ENCODE measurements around the gene ERBB4. TPM values are rescaled to one million over a fixed set of nuclear protein-coding genes. Genes with fewer than 3 reads are reported as not detected.

Gene ERBB4
- total RNA-seq, 2 experiments from 2014 or later: not detected

GRCh38 chr2:211512806-211513205 is 1025.8 kb downstream of the ERBB4 start:
- intact Hi-C loops (cut with micrococcal nuclease; ENCODE audit: unreplicated experiment): no loop called here
- POLR2A ChIA-PET: no interaction called here
- Histone ChIP-seq H3K27ac (ENCODE audit: low read depth, low read length, poor library complexity, severe bottlenecking) (no peak overlapping the region), H3K4me1 (ENCODE audit: insufficient read depth, low read length, poor library complexity, severe bottlenecking) (no peaks in the 10 kb centered on the region), H3K9me2 (ENCODE audit: insufficient read depth, low read length) (no peaks in the 10 kb centered on the region), H3K79me2 (ENCODE audit: insufficient read depth, low read depth, low read length) (no peaks in the 10 kb centered on the region), H4K20me1 (ENCODE audit: insufficient read depth, low read length) (no peaks in the 10 kb centered on the region), H2AFZ (ENCODE audit: low read length) (no peak overlapping the region), H3K4me2 (ENCODE audit: low read length) (no peak overlapping the region), H3K36me3 (ENCODE audit: insufficient read depth, low read length) (no peaks in the 10 kb centered on the region), H3K4me3 (ENCODE audit: low read depth, low read length, poor library complexity, severe bottlenecking) (no peak overlapping the region), H3K9me3 (ENCODE audit: low read length) (no peaks in the 10 kb centered on the region)
- DNase-seq (ENCODE audit: low spot score): no peak
- CTCF ChIA-PET (ENCODE audit: unreplicated experiment): no interaction called here
- no TSS peak for BruUV-seq (replicated peaks)
- TF ChIP-seq EZH2phosphoT487 (IDR thresholded peaks at IDR 0.05; ENCODE audit: borderline replicate concordance, low read depth, low read length) (no peak), CTCF (conservative IDR thresholded peaks at IDR 0.05; ENCODE audit: low read length) (no peak)

GRCh38 chr2:211503856-211504255 is 1034.7 kb downstream of the ERBB4 start:
- Histone ChIP-seq H3K9me2 (ENCODE audit: insufficient read depth, low read length) (no peaks in the 10 kb centered on the region), H3K4me1 (ENCODE audit: insufficient read depth, low read length, poor library complexity, severe bottlenecking) (no peaks in the 10 kb centered on the region), H3K36me3 (ENCODE audit: insufficient read depth, low read length) (no peaks in the 10 kb centered on the region), H3K27ac (ENCODE audit: low read depth, low read length, poor library complexity, severe bottlenecking) (no peak overlapping the region), H3K4me3 (ENCODE audit: low read depth, low read length, poor library complexity, severe bottlenecking) (no peak overlapping the region), H3K4me2 (ENCODE audit: low read length) (no peak overlapping the region), H3K79me2 (ENCODE audit: insufficient read depth, low read depth, low read length) (no peaks in the 10 kb centered on the region), H4K20me1 (ENCODE audit: insufficient read depth, low read length) (no peaks in the 10 kb centered on the region), H3K9me3 (ENCODE audit: low read length) (no peaks in the 10 kb centered on the region), H2AFZ (ENCODE audit: low read length) (peak overlapping the region; percentile 66; the same call in 1 of the 2 replicates)
- BruUV-seq (replicated peaks): no TSS peak
- peak; percentile 18 for DNase-seq (ENCODE audit: low spot score)
- intact Hi-C loops (cut with micrococcal nuclease; ENCODE audit: unreplicated experiment): no loop called here
- ChIA-PET CTCF (ENCODE audit: unreplicated experiment) (no interaction called here), POLR2A (no interaction called here)
- TF ChIP-seq CTCF (conservative IDR thresholded peaks at IDR 0.05; ENCODE audit: low read length) (peak; percentile 83), EZH2phosphoT487 (IDR thresholded peaks at IDR 0.05; ENCODE audit: borderline replicate concordance, low read depth, low read length) (no peak)

GRCh38 chr2:211503198-211503597 is 1035.4 kb downstream of the ERBB4 start:
- H4K20me1 ChIP-seq (ENCODE audit: insufficient read depth, low read length): no peaks in the 10 kb centered on the region
- peak overlapping the region; percentile 66; the same call in 1 of the 2 replicates for H2AFZ ChIP-seq (ENCODE audit: low read length)
- H3K4me2 ChIP-seq (ENCODE audit: low read length): no peak overlapping the region
- DNase-seq (ENCODE audit: low spot score): no peak
- no peak overlapping the region for H3K4me3 ChIP-seq (ENCODE audit: low read depth, low read length, poor library complexity, severe bottlenecking)
- no TSS peak for BruUV-seq (replicated peaks)
- ChIA-PET POLR2A (interaction anchor here (1.4 kb wide), 1 partner anchor 14 kb away, joined by 4 read pairs; no protein-coding TSS in a partner anchor), CTCF (ENCODE audit: unreplicated experiment) (no interaction called here)
- TF ChIP-seq EZH2phosphoT487 (IDR thresholded peaks at IDR 0.05; ENCODE audit: borderline replicate concordance, low read depth, low read length): no peak
- TF ChIP-seq CTCF (conservative IDR thresholded peaks at IDR 0.05; ENCODE audit: low read length): no peak
- H3K79me2 ChIP-seq (ENCODE audit: insufficient read depth, low read depth, low read length): no peaks in the 10 kb centered on the region
- no peaks in the 10 kb centered on the region for H3K36me3 ChIP-seq (ENCODE audit: insufficient read depth, low read length)
- intact Hi-C loops (cut with micrococcal nuclease; ENCODE audit: unreplicated experiment): no loop called here
- H3K9me3 ChIP-seq (ENCODE audit: low read length): no peaks in the 10 kb centered on the region
- H3K27ac ChIP-seq (ENCODE audit: low read depth, low read length, poor library complexity, severe bottlenecking): no peak overlapping the region
- no peaks in the 10 kb centered on the region for H3K9me2 ChIP-seq (ENCODE audit: insufficient read depth, low read length)
- H3K4me1 ChIP-seq (ENCODE audit: insufficient read depth, low read length, poor library complexity, severe bottlenecking): no peaks in the 10 kb centered on the region
